ENCODE data around the gene DAB2IP. TPM values are rescaled to one million over a fixed set of nuclear protein-coding genes. Genes with fewer than 3 reads are reported as not detected.

The DAB2IP gene
- total and polyA plus RNA-seq, 4 donors: 19.4 to 75.0 (median 28.7) TPM

GRCh38 chr9:121660876-121661275 is 9.4 kb downstream of the DAB2IP start:
- H3K4me3 ChIP-seq: no peak overlapping the region
- TF ChIP-seq CTCF (IDR thresholded peaks at IDR 0.05; ENCODE audit: control extremely low read depth, extremely low read depth): no peak
- no peak for DNase-seq
- no peak for ATAC-seq (ENCODE audit: insufficient read depth, low FRiP score)
- H3K36me3 ChIP-seq (ENCODE audit: control insufficient read depth in 4 of 4, insufficient read depth in 4 of 4, low read length in 4 of 4): peaks cover 0 to 8% (median 3%) of the 10 kb centered on the region in 4 donors
- H3K4me1 ChIP-seq (ENCODE audit: control insufficient read depth in 5 of 5, insufficient read depth in 5 of 5, low read length in 5 of 5): peaks cover 0 to 20% (median 6%) of the 10 kb centered on the region in 5 donors
- no peaks in the 10 kb centered on the region for H3K9me3 ChIP-seq (ENCODE audit: control insufficient read depth in 4 of 4, insufficient read depth in 3 of 4, low read length in 3 of 4)
- H3K27ac ChIP-seq (ENCODE audit: low read depth in 1 of 2, low read length in 1 of 2): no peak overlapping the region
- H3K9ac ChIP-seq (ENCODE audit: insufficient read depth in 1 of 2, low read length in 2 of 2): no peak overlapping the region
- 89 to 92% methylated on average over 8 of the region's 8 CpGs for WGBS, 2 donors
- H3K27me3 ChIP-seq (ENCODE audit: control insufficient read depth in 3 of 3, insufficient read depth in 3 of 3, low read length in 2 of 3): no peaks in the 10 kb centered on the region

DNA sequence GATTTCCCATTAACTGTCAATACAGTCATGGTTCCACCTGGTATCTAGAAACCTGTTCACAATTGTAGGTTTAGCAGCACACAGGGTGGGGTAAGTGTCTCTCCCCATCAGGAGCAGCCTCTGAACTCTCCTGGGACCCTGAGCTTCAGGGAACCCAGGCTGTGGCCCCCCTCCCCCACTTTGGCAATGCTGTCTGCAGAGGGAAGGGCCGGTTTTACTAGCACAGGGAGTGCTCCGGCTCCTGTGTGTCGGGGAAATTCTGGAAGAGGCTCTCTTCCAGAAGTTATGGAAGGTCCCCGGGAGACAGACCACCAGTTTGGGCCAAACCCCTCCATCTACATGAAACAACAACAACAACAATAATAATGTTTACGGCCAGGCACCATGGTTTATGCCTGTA is 9.9 kb downstream of the DAB2IP start:
- H3K27ac ChIP-seq (ENCODE audit: low read depth in 1 of 2, low read length in 1 of 2): no peak overlapping the region
- H3K4me3 ChIP-seq: no peak overlapping the region
- no peak for TF ChIP-seq CTCF (IDR thresholded peaks at IDR 0.05; ENCODE audit: control extremely low read depth, extremely low read depth)
- H3K27me3 ChIP-seq (ENCODE audit: control insufficient read depth in 3 of 3, insufficient read depth in 3 of 3, low read length in 2 of 3): no peaks in the 10 kb centered on the region
- no peak overlapping the region for H3K9ac ChIP-seq (ENCODE audit: insufficient read depth in 1 of 2, low read length in 2 of 2)
- no peak for DNase-seq
- no peaks in the 10 kb centered on the region for H3K9me3 ChIP-seq (ENCODE audit: control insufficient read depth in 4 of 4, insufficient read depth in 3 of 4, low read length in 3 of 4)
- H3K36me3 ChIP-seq (ENCODE audit: control insufficient read depth in 4 of 4, insufficient read depth in 4 of 4, low read length in 4 of 4): peaks cover 0 to 8% (median 3%) of the 10 kb centered on the region in 4 donors
- no peak for ATAC-seq (ENCODE audit: insufficient read depth, low FRiP score)
- peaks cover 0 to 20% (median 7%) of the 10 kb centered on the region in 5 donors for H3K4me1 ChIP-seq (ENCODE audit: control insufficient read depth in 5 of 5, insufficient read depth in 5 of 5, low read length in 5 of 5)
- WGBS, 2 donors: 91 to 94% methylated on average over 5 of the region's 5 CpGs

DNA sequence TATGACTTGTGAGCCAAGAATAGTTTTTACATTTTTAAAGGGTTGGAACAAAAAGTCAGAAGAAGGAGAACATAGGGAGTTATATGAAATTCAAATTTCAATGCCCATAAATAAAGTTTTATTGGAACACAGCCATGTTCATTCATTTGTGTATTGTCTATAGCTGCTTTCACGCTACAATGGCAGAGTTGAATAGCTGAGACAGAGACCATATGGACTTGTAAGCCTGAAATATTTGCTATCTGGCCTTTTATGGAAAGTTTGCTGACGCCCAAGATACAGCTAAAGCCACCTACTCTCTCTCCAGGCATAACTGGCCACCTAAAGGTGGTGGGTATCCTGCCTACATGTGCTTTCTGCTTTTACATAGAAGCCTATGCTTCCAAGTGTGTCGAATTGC is 10.9 kb downstream of the DAB2IP start:
- DNase-seq (no peak), ATAC-seq (ENCODE audit: insufficient read depth, low FRiP score) (no peak)
- Histone ChIP-seq H3K9ac (ENCODE audit: insufficient read depth in 1 of 2, low read length in 2 of 2) (no peak overlapping the region), H3K4me3 (no peak overlapping the region), H3K27me3 (ENCODE audit: control insufficient read depth in 3 of 3, insufficient read depth in 3 of 3, low read length in 2 of 3) (no peaks in the 10 kb centered on the region), H3K4me1 (ENCODE audit: control insufficient read depth in 5 of 5, insufficient read depth in 5 of 5, low read length in 5 of 5) (peaks cover 0 to 13% (median 7%) of the 10 kb centered on the region in 5 donors), H3K36me3 (ENCODE audit: control insufficient read depth in 4 of 4, insufficient read depth in 4 of 4, low read length in 4 of 4) (peaks cover 0 to 3% (median 0%) of the 10 kb centered on the region in 4 donors), H3K27ac (ENCODE audit: low read depth in 1 of 2, low read length in 1 of 2) (no peak overlapping the region), H3K9me3 (ENCODE audit: control insufficient read depth in 4 of 4, insufficient read depth in 3 of 4, low read length in 3 of 4) (no peaks in the 10 kb centered on the region)
- WGBS, 2 donors: 82 to 85% methylated on average over 3 of the region's 3 CpGs
- TF ChIP-seq CTCF (IDR thresholded peaks at IDR 0.05; ENCODE audit: control extremely low read depth, extremely low read depth): no peak
